Measurements from ENCODE around the gene TASP1.

TASP1 gene

GRCh38 chr20:13452470-13453124 is 186.1 kb downstream of the TASP1 start:
- DNase-seq (ENCODE audit: low spot score) (no peak), ATAC-seq (ENCODE audit: low read depth) (no peak)
- Histone ChIP-seq H3K36me3 (ENCODE audit: low read depth) (no peaks in the 10 kb centered on the region), H3K4me1 (ENCODE audit: insufficient read depth, poor library complexity, severe bottlenecking) (peaks cover 11% of the 10 kb centered on the region), H3K9me3 (ENCODE audit: severe bottlenecking) (no peaks in the 10 kb centered on the region), H3K27me3 (ENCODE audit: insufficient read depth, poor library complexity, severe bottlenecking) (no peaks in the 10 kb centered on the region), H3K27ac (ENCODE audit: poor library complexity, severe bottlenecking) (no peak overlapping the region), H3K4me3 (ENCODE audit: severe bottlenecking) (no peak overlapping the region)
- TF ChIP-seq CTCF (IDR thresholded peaks at IDR 0.05; ENCODE audit: poor library complexity, severe bottlenecking), result no peak

GRCh38 chr20:13449868-13450434 is 188.8 kb downstream of the TASP1 start:
- Histone ChIP-seq H3K27ac (ENCODE audit: poor library complexity, severe bottlenecking) (no peak overlapping the region), H3K36me3 (ENCODE audit: low read depth) (no peaks in the 10 kb centered on the region), H3K27me3 (ENCODE audit: insufficient read depth, poor library complexity, severe bottlenecking) (no peaks in the 10 kb centered on the region), H3K9me3 (ENCODE audit: severe bottlenecking) (no peaks in the 10 kb centered on the region), H3K4me3 (ENCODE audit: severe bottlenecking) (no peak overlapping the region), H3K4me1 (ENCODE audit: insufficient read depth, poor library complexity, severe bottlenecking) (peaks cover 2% of the 10 kb centered on the region)
- no peak for DNase-seq (ENCODE audit: low spot score)
- no peak for TF ChIP-seq CTCF (IDR thresholded peaks at IDR 0.05; ENCODE audit: poor library complexity, severe bottlenecking)
- ATAC-seq (ENCODE audit: low read depth), result no peak

- ATAC-seq (ENCODE audit: low read depth), result no peak
- TF ChIP-seq CTCF (IDR thresholded peaks at IDR 0.05; ENCODE audit: poor library complexity, severe bottlenecking), result no peak
- no peaks in the 10 kb centered on the region for H3K27me3 ChIP-seq (ENCODE audit: insufficient read depth, poor library complexity, severe bottlenecking)
- H3K4me1 ChIP-seq (ENCODE audit: insufficient read depth, poor library complexity, severe bottlenecking), result no peaks in the 10 kb centered on the region
- H3K36me3 ChIP-seq (ENCODE audit: low read depth), result no peaks in the 10 kb centered on the region
- no peaks in the 10 kb centered on the region for H3K9me3 ChIP-seq (ENCODE audit: severe bottlenecking)
- no peak overlapping the region for H3K27ac ChIP-seq (ENCODE audit: poor library complexity, severe bottlenecking)
- no peak for DNase-seq (ENCODE audit: low spot score)
- no peak overlapping the region for H3K4me3 ChIP-seq (ENCODE audit: severe bottlenecking)
Measured at GRCh38 chr20:13447385-13448180, 191.1 kb downstream of the TASP1 start.

- H3K4me1 ChIP-seq (ENCODE audit: insufficient read depth, poor library complexity, severe bottlenecking), result no peaks in the 10 kb centered on the region
- no peak for ATAC-seq (ENCODE audit: low read depth)
- H3K27ac ChIP-seq (ENCODE audit: poor library complexity, severe bottlenecking), result no peak overlapping the region
- TF ChIP-seq CTCF (IDR thresholded peaks at IDR 0.05; ENCODE audit: poor library complexity, severe bottlenecking), result no peak
- DNase-seq (ENCODE audit: low spot score), result no peak
- H3K27me3 ChIP-seq (ENCODE audit: insufficient read depth, poor library complexity, severe bottlenecking), result no peaks in the 10 kb centered on the region
- no peaks in the 10 kb centered on the region for H3K36me3 ChIP-seq (ENCODE audit: low read depth)
- no peak overlapping the region for H3K4me3 ChIP-seq (ENCODE audit: severe bottlenecking)
- no peaks in the 10 kb centered on the region for H3K9me3 ChIP-seq (ENCODE audit: severe bottlenecking)
Measured at GRCh38 chr20:13443690-13444089, 195.0 kb downstream of the TASP1 start.

Measured in RWPE2 (cell line).